HepG2 (cell line): ENCODE data around the gene BHLHE23. TPM values are rescaled to one million over a fixed set of nuclear protein-coding genes. Genes with fewer than 3 reads are reported as not detected.

Experiments
- CENPT ChIP-seq: sonication (generic); formaldehyde crosslinking; IDR thresholded peaks from 2 replicates; pipeline ENCODE4 v1.8.0; 2022; ENCODE audit warnings: low read depth, mild to moderate bottlenecking, moderate library complexity, missing genetic modification reagents
- EHMT2 ChIP-seq: fragments of 200-600 bp; sonication (generic); IDR thresholded peaks from 2 replicates; pipeline ENCODE4 v1.7.0; 2017; ENCODE audit warnings: antibody characterized with exemption, low read depth, low read length, borderline replicate concordance
- HOXA7 ChIP-seq: sonication (generic); formaldehyde crosslinking; IDR thresholded peaks from 2 replicates; pipeline ENCODE4 v1.8.1; 2022; ENCODE audit warnings: mild to moderate bottlenecking, missing genetic modification reagents, moderate library complexity
- IKZF1 ChIP-seq: fragments of 450-650 bp; IDR thresholded peaks from 2 replicates; pipeline ENCODE4 v1.7.1; 2016
- PLSCR1 ChIP-seq: sonication (generic); formaldehyde crosslinking; IDR thresholded peaks from 2 replicates; pipeline ENCODE4 v1.5.0; 2020; ENCODE audit warnings: missing genetic modification reagents, mild to moderate bottlenecking, borderline replicate concordance
- THAP9 ChIP-seq: sonication (generic); formaldehyde crosslinking; IDR thresholded peaks from 2 replicates; pipeline ENCODE4; 2020; ENCODE audit warnings: missing genetic modification reagents, mild to moderate bottlenecking, borderline replicate concordance
- ZBTB33 ChIP-seq: sonication (generic); formaldehyde crosslinking; IDR thresholded peaks from 2 replicates; pipeline ENCODE4 v1.4.0; 2020; ENCODE audit warnings: missing genetic modification reagents
- ZFP1 ChIP-seq: IDR thresholded peaks from 2 replicates; pipeline ENCODE4 v1.6.1; 2016
- ZNF207 ChIP-seq: fragments of 450-650 bp; IDR thresholded peaks from 2 replicates; pipeline ENCODE4 v1.6.1; 2016; ENCODE audit warnings: antibody characterized with exemption, borderline replicate concordance
- ZNF30 ChIP-seq: sonication (generic); formaldehyde crosslinking; IDR thresholded peaks from 2 replicates; pipeline ENCODE4 v1.5.0; 2020; ENCODE audit warnings: mild to moderate bottlenecking, missing genetic modification reagents
- ZNF574 ChIP-seq: sonication (generic); formaldehyde crosslinking; IDR thresholded peaks from 2 replicates; pipeline ENCODE4 v1.4.0; 2020; ENCODE audit warnings: missing genetic modification reagents
- ZNF576 ChIP-seq: sonication (generic); formaldehyde crosslinking; IDR thresholded peaks from 2 replicates; pipeline ENCODE4 v1.4.0; 2020; ENCODE audit warnings: mild to moderate bottlenecking, missing genetic modification reagents
- ZNF687 ChIP-seq: sonication (generic); formaldehyde crosslinking; IDR thresholded peaks from 2 replicates; pipeline ENCODE4 v1.5.1; 2020; ENCODE audit warnings: mild to moderate bottlenecking, missing genetic modification reagents, moderate library complexity
- ZSCAN21 ChIP-seq: sonication (generic); formaldehyde crosslinking; IDR thresholded peaks from 2 replicates; pipeline ENCODE4 v1.8.0; 2022; ENCODE audit warnings: mild to moderate bottlenecking, missing genetic modification reagents, moderate library complexity, borderline replicate concordance
- polyA plus RNA-seq, 8 experiments: library from polyadenylated mRNA; depleted of rRNA in 3 of 8; stranded (reverse) in 7 of 8; unstranded in 1 of 8; fragments of >200 nt; fragmentation: Illumina TruSeq in 4 of 8; extraction: Trizol in 4 of 8; gene quantifications; 2 replicates each; pipeline versions ENCODE4 v1.2.1 to v1.2.3, GENCODE V29; 2011 to 2016; ENCODE audit warnings: low read depth in 4 of 8, missing spikeins in 1 of 8, mixed read lengths in 1 of 8; ENCODE audit not compliant: insufficient read depth in 1 of 8
- total RNA-seq, 5 experiments: library from RNA; depleted of rRNA; stranded (reverse); fragments of >200 nt; fragmentation: Illumina TruSeq; extraction: Trizol; gene quantifications; 2 replicates each; pipeline ENCODE4 v1.2.3, GENCODE V29; 2016; ENCODE audit warnings: low read depth in 1 of 5

Gene BHLHE23
- total and polyA plus RNA-seq, 2 of the 13 experiments (the other 11 are each of a cell fraction or from before 2014, with no cell fraction given) = not detected

GRCh38 chr20:62972845-62973745 lies 33.7 kb downstream of the BHLHE23 start (continued):
- TF ChIP-seq THAP9 (CRISPR knock-in tag) (0 out of 2 replicates have a peak, but pooled peaks have one; percentile 6), PLSCR1 (CRISPR knock-in tag) (no peak), HOXA7 (CRISPR knock-in tag) (no peak), IKZF1 (no peak), EHMT2 (no peak), ZNF574 (CRISPR knock-in tag) (no peak), ZNF687 (peak; percentile 4; the same call in 1 of the 2 replicates), ZNF576 (CRISPR knock-in tag) (no peak), ZFP1 (CRISPR knock-in tag) (no peak), ZSCAN21 (CRISPR knock-in tag) (no peak), ZBTB33 (no peak), ZNF30 (0 out of 2 replicates have a peak, but pooled peaks have one; percentile 32), ZNF207 (no peak), CENPT (CRISPR knock-in tag) (no peak)
